Activated CD4-positive, alpha-beta T cell treated with anti-CD3 and anti-CD28 coated beads, Interleukin-2, amount 50 U/mL, for 24 hours (primary cell): Measurements from ENCODE around the gene GLB1L2.
"Not testable (repeated sequence)": the region's sequence is repeated elsewhere in the genome, so short reads cannot be mapped to it uniquely, and the experiment has no call there.

ENCODE experiments used
- DNase-seq, 2 donors: peaks; one replicate each; pipeline ENCODE4 v3.0.0-alpha.2; 2020; ENCODE audit warnings: low read depth in 1 of 2, low spot score in 1 of 2

Gene GLB1L2

GRCh38 chr11:134331354-134332188, at the start of gene GLB1L2:
TSS of gene GLB1L2 (plus strand) at chr11:134331988. CDS start at chr11:134332062, 74 bp downstream.
- DNase-seq, result peak; percentile 53 to 69

GRCh38 chr11:134282121-134283045, 49.4 kb upstream of the GLB1L2 start:
- no peak for DNase-seq

- DNase-seq, result no peak
Observed at GRCh38 chr11:134283461-134284230, 48.1 kb upstream of the GLB1L2 start.

GRCh38 chr11:134284349-134284748, 47.4 kb upstream of the GLB1L2 start:
- DNase-seq, result not testable (repeated sequence)

- no peak for DNase-seq
Observed at GRCh38 chr11:134287561-134287960, 44.2 kb upstream of the GLB1L2 start.

- no peak for DNase-seq
Observed at GRCh38 chr11:134288486-134288885, 43.3 kb upstream of the GLB1L2 start.

GRCh38 chr11:134289167-134289566, 42.6 kb upstream of the GLB1L2 start:
- DNase-seq, result no peak

GRCh38 chr11:134289789-134290188, 42.0 kb upstream of the GLB1L2 start:
- DNase-seq, result no peak

- no peak for DNase-seq
Observed at GRCh38 chr11:134290646-134291045, 41.1 kb upstream of the GLB1L2 start.

GRCh38 chr11:134291196-134291595, 40.6 kb upstream of the GLB1L2 start:
- no peak for DNase-seq

- no peak for DNase-seq
Observed at GRCh38 chr11:134292661-134293060, 39.1 kb upstream of the GLB1L2 start.

- DNase-seq, result no peak
Observed at GRCh38 chr11:134293119-134294113, 38.4 kb upstream of the GLB1L2 start.

GRCh38 chr11:134294664-134295063, 37.1 kb upstream of the GLB1L2 start:
- DNase-seq, result no peak

GRCh38 chr11:134312223-134312622, 19.6 kb upstream of the GLB1L2 start:
- no peak for DNase-seq

GRCh38 chr11:134312807-134313206, 19.0 kb upstream of the GLB1L2 start:
- no peak for DNase-seq

- DNase-seq, result no peak
Observed at GRCh38 chr11:134313379-134313778, 18.4 kb upstream of the GLB1L2 start.

- no peak for DNase-seq
Observed at GRCh38 chr11:134313821-134314607, 17.8 kb upstream of the GLB1L2 start.

- DNase-seq, result no peak
Observed at GRCh38 chr11:134317103-134317502, 14.7 kb upstream of the GLB1L2 start.

- not testable (repeated sequence) for DNase-seq
Observed at GRCh38 chr11:134321373-134321772, 10.4 kb upstream of the GLB1L2 start.
